K562 (cell line): ENCODE results near the gene BRPF1. TPM values are rescaled to one million over a fixed set of nuclear protein-coding genes. Genes with fewer than 3 reads are reported as not detected.
A peak's percentile ranks its signal among the peaks of the same experiment; 100 is the strongest.

Experiments
- CC2D1A ChIP-seq: fragments of 450-650 bp; IDR thresholded peaks from 2 replicates; pipeline ENCODE4 v1.6.1; 2017; ENCODE audit warnings: mild to moderate bottlenecking
- ESRRA ChIP-seq: fragments of 450-650 bp; IDR thresholded peaks from 2 replicates; pipeline ENCODE4 v1.6.1; 2014; ENCODE audit warnings: low read depth, mild to moderate bottlenecking, moderate library complexity, borderline replicate concordance
- MBD2 ChIP-seq: sonication (generic); IDR thresholded peaks from 2 replicates; pipeline ENCODE4 v1.6.1; 2016; ENCODE audit warnings: low read depth, borderline replicate concordance
- NONO ChIP-seq, 2 experiments: fragments of 200-400 bp in 1 of 2; fragments of 450-650 bp in 1 of 2; formaldehyde crosslinking in 1 of 2; IDR thresholded peaks; 2 replicates each; pipeline ENCODE4 v1.6.1; 2017; ENCODE audit warnings: low read depth in 2 of 2, mild to moderate bottlenecking in 2 of 2, moderate library complexity in 2 of 2, low read length in 1 of 2
- PYGO2 ChIP-seq: fragments of 450-650 bp; IDR thresholded peaks from 2 replicates; pipeline ENCODE4 v1.6.1; 2016; ENCODE audit warnings: mild to moderate bottlenecking, missing genetic modification characterization, moderate library complexity, missing compliant biosample characterization
- SIRT6 ChIP-seq: IDR thresholded peaks from one replicate; pipeline ENCODE4 v1.6.1; 2012; ENCODE audit warnings: low read depth, mild to moderate bottlenecking, control low read depth, inconsistent platforms, low read length, moderate library complexity
- SMARCB1 ChIP-seq: IDR thresholded peaks from 2 replicates; pipeline ENCODE4 v1.6.1; 2011; ENCODE audit warnings: improper control_type of control experiment, low read depth; ENCODE audit not compliant: insufficient read length
- polyA plus RNA-seq, 8 experiments: library from polyadenylated mRNA; depleted of rRNA in 4 of 8; stranded (reverse) in 5 of 8; unstranded in 3 of 8; fragments of >200 nt; fragmentation: Nextera tagmentation in 2 of 8; fragmentation: Illumina TruSeq in 1 of 8; extraction: Ambion mirVana in 2 of 8; extraction: Trizol in 1 of 8; gene quantifications; 2 replicates each; pipeline versions ENCODE4 v1.2.1 to v1.2.3, GENCODE V29; 2011 to 2014; ENCODE audit warnings: inconsistent platforms in 1 of 8, missing spikeins in 1 of 8
- total RNA-seq, 7 experiments: library from RNA; depleted of rRNA in 6 of 7; stranded (reverse); fragments of >200 nt in 6 of 7; fragmentation: Illumina TruSeq in 2 of 7; extraction: Trizol in 2 of 7; gene quantifications; 2 replicates each; pipeline versions ENCODE4 v1.2.1 to v1.2.3, GENCODE V29; 2011 to 2021; ENCODE audit warnings: low replicate concordance in 1 of 7
- TF ChIP-seq, protein P1 (sequence below), 2 experiments: fragments of 450-650 bp; conservative IDR thresholded peaks; 2 replicates each; pipeline ENCODE4 v1.6.1; 2017; ENCODE audit warnings: mild to moderate bottlenecking in 2 of 2, moderate library complexity in 2 of 2
- TF ChIP-seq, protein P2 (sequence below): sonication (generic); formaldehyde crosslinking; IDR thresholded peaks from 2 replicates; pipeline ENCODE4 v1.8.0; 2022; ENCODE audit warnings: mild to moderate bottlenecking, missing genetic modification reagents
- TF ChIP-seq, protein P3 (sequence below): fragments of 250-450 bp; sonication (Bioruptor Pico); IDR thresholded peaks from 2 replicates; pipeline ENCODE4 v1.5.1; 2021; ENCODE audit warnings: mild to moderate bottlenecking
- TF ChIP-seq, protein P4 (sequence below), 2 experiments: IDR thresholded peaks in 1 of 2; conservative IDR thresholded peaks in 1 of 2; 2 replicates each; pipeline ENCODE4 v1.6.1; 2016; ENCODE audit warnings: low read depth in 2 of 2, mild to moderate bottlenecking in 1 of 2, missing compliant biosample characterization in 1 of 2, missing genetic modification characterization in 1 of 2, moderate library complexity in 1 of 2
- TF ChIP-seq, protein P5 (sequence below): sonication (generic); formaldehyde crosslinking; IDR thresholded peaks from 2 replicates; pipeline ENCODE4 v1.8.0; 2022; ENCODE audit warnings: mild to moderate bottlenecking, low read depth, missing genetic modification reagents
- TF ChIP-seq, protein P6 (sequence below): fragments of 450-650 bp; formaldehyde crosslinking; IDR thresholded peaks from 2 replicates; pipeline ENCODE4 v1.4.0; 2020; ENCODE audit warnings: mild to moderate bottlenecking, moderate library complexity

BRPF1 gene
- total and polyA plus RNA-seq, 9 of the 15 experiments (the other 6 are each of a cell fraction or from before 2014, with no cell fraction given) = 1.1 to 40.2 (median 23.5) TPM

DNA sequence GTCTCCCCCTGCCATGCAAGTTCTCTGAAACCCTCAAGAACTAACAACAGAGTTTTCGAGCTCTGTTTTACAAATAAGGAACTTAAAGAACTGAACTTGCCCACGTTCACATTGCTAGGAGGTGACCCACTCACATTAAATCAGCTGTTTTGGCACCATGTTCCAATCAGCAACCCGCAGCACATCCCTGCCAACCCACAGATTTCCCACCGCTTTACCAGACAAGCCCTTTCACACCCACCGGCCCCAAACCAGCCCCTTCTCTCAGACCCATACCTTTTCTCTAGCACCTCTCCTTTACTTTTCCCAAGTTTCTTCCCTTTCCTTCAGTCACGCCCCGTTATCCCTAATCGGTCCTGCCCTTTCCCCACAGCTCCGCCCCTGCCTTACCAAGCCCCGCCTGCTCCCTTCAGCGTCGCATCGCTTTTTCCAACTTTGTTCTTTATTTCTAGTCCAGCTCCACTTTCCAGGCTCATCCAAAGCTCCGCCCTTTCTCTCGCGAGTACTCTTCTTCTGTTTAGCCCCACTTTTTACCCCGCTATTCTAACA lies 804 bp upstream of the BRPF1 start (continued):
- TF ChIP-seq, protein P1, sequence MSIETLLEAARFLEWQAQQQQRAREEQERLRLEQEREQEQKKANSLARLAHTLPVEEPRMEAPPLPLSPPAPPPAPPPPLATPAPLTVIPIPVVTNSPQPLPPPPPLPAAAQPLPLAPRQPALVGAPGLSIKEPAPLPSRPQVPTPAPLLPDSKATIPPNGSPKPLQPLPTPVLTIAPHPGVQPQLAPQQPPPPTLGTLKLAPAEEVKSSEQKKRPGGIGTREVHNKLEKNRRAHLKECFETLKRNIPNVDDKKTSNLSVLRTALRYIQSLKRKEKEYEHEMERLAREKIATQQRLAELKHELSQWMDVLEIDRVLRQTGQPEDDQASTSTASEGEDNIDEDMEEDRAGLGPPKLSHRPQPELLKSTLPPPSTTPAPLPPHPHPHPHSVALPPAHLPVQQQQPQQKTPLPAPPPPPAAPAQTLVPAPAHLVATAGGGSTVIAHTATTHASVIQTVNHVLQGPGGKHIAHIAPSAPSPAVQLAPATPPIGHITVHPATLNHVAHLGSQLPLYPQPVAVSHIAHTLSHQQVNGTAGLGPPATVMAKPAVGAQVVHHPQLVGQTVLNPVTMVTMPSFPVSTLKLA (conservative IDR thresholded peaks at IDR 0.05) = no peak
- TF ChIP-seq NONO (IDR thresholded peaks at IDR 0.05; ENCODE audit: low read depth in 2 of 2, low read length in 1 of 2) = no peak
- TF ChIP-seq, protein P2, sequence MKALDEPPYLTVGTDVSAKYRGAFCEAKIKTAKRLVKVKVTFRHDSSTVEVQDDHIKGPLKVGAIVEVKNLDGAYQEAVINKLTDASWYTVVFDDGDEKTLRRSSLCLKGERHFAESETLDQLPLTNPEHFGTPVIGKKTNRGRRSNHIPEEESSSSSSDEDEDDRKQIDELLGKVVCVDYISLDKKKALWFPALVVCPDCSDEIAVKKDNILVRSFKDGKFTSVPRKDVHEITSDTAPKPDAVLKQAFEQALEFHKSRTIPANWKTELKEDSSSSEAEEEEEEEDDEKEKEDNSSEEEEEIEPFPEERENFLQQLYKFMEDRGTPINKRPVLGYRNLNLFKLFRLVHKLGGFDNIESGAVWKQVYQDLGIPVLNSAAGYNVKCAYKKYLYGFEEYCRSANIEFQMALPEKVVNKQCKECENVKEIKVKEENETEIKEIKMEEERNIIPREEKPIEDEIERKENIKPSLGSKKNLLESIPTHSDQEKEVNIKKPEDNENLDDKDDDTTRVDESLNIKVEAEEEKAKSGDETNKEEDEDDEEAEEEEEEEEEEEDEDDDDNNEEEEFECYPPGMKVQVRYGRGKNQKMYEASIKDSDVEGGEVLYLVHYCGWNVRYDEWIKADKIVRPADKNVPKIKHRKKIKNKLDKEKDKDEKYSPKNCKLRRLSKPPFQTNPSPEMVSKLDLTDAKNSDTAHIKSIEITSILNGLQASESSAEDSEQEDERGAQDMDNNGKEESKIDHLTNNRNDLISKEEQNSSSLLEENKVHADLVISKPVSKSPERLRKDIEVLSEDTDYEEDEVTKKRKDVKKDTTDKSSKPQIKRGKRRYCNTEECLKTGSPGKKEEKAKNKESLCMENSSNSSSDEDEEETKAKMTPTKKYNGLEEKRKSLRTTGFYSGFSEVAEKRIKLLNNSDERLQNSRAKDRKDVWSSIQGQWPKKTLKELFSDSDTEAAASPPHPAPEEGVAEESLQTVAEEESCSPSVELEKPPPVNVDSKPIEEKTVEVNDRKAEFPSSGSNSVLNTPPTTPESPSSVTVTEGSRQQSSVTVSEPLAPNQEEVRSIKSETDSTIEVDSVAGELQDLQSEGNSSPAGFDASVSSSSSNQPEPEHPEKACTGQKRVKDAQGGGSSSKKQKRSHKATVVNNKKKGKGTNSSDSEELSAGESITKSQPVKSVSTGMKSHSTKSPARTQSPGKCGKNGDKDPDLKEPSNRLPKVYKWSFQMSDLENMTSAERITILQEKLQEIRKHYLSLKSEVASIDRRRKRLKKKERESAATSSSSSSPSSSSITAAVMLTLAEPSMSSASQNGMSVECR (CRISPR knock-in tag) = no peak
- TF ChIP-seq CC2D1A = peak; percentile 31
- TF ChIP-seq, protein P3, sequence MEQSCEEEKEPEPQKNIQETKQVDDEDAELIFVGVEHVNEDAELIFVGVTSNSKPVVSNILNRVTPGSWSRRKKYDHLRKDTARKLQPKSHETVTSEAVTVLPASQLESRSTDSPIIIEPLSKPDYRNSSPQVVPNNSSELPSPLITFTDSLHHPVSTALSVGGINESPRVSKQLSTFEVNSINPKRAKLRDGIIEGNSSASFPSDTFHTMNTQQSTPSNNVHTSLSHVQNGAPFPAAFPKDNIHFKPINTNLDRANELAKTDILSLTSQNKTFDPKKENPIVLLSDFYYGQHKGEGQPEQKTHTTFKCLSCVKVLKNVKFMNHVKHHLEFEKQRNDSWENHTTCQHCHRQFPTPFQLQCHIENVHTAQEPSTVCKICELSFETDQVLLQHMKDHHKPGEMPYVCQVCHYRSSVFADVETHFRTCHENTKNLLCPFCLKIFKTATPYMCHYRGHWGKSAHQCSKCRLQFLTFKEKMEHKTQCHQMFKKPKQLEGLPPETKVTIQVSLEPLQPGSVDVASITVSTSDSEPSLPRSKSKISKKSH (CRISPR knock-in tag) = no peak
- TF ChIP-seq ESRRA = no peak
- TF ChIP-seq SIRT6 = no peak
- TF ChIP-seq MBD2 = no peak
- TF ChIP-seq PYGO2 = no peak
- TF ChIP-seq, protein P4, sequence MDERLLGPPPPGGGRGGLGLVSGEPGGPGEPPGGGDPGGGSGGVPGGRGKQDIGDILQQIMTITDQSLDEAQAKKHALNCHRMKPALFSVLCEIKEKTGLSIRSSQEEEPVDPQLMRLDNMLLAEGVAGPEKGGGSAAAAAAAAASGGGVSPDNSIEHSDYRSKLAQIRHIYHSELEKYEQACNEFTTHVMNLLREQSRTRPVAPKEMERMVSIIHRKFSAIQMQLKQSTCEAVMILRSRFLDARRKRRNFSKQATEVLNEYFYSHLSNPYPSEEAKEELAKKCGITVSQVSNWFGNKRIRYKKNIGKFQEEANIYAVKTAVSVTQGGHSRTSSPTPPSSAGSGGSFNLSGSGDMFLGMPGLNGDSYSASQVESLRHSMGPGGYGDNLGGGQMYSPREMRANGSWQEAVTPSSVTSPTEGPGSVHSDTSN (CRISPR knock-in tag; IDR thresholded peaks at IDR 0.05; ENCODE audit: low read depth) = no peak
- TF ChIP-seq, protein P4 (tag; conservative IDR thresholded peaks at IDR 0.05; ENCODE audit: low read depth) = no peak
- TF ChIP-seq, protein P5, sequence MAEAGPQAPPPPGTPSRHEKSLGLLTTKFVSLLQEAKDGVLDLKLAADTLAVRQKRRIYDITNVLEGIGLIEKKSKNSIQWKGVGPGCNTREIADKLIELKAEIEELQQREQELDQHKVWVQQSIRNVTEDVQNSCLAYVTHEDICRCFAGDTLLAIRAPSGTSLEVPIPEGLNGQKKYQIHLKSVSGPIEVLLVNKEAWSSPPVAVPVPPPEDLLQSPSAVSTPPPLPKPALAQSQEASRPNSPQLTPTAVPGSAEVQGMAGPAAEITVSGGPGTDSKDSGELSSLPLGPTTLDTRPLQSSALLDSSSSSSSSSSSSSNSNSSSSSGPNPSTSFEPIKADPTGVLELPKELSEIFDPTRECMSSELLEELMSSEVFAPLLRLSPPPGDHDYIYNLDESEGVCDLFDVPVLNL (CRISPR knock-in tag) = no peak
- no peak for TF ChIP-seq SMARCB1
- TF ChIP-seq, protein P6, sequence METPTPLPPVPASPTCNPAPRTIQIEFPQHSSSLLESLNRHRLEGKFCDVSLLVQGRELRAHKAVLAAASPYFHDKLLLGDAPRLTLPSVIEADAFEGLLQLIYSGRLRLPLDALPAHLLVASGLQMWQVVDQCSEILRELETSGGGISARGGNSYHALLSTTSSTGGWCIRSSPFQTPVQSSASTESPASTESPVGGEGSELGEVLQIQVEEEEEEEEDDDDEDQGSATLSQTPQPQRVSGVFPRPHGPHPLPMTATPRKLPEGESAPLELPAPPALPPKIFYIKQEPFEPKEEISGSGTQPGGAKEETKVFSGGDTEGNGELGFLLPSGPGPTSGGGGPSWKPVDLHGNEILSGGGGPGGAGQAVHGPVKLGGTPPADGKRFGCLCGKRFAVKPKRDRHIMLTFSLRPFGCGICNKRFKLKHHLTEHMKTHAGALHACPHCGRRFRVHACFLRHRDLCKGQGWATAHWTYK = no peak
